SH-SY5Y (cell line): ENCODE data around the gene DIPK1C.

ENCODE experiments used
- GATA2 ChIP-seq: IDR thresholded peaks from 2 replicates; pipeline ENCODE4 v1.6.1; 2011; ENCODE audit warnings: mild to moderate bottlenecking, low read depth, low read length
- GATA3 ChIP-seq: IDR thresholded peaks from 2 replicates; pipeline ENCODE4 v1.6.1; 2011; ENCODE audit warnings: low read depth, mild to moderate bottlenecking, low read length, moderate library complexity

DNA sequence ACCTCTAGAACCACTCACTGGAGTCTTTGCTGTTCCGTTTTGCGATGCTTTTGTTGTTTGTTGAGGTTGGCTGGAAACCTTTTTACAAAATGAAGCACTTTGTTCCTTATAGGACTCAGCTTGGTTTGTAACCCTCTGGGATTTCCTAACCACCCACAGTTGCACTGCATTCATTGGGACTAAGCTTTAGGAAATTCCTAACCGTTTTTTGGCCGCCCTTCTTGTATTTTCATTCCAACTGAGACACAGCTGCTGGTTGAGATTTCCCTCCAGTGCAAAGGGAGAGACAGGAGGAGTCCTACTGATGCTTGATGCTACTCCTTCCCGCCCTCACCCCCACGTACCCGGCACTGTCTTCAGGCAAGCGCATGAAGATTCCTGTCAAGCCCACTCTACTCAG, 6.1 kb upstream of the DIPK1C start:
- TF ChIP-seq GATA3 (no peak), GATA2 (no peak)
